C1 segment of cervical spinal cord (tissue), 14 donors: ENCODE data around the gene ASTN2.

Experiments
- DNase-seq, 14 donors: peaks; one replicate each; lab custom pipeline; 2025; lab: John Stamatoyannopoulos, UW

Gene ASTN2

GRCh38 chr9:117178596-117179375 is 236.1 kb downstream of the ASTN2 start:
- DNase-seq: peak in 8 of 14 donors; percentile 5 to 66 (median 36)

- peak in 1 of 14 donors; percentile 36 for DNase-seq
Measured at GRCh38 chr9:117170567-117170966, 244.3 kb downstream of the ASTN2 start.

- peak in 1 of 14 donors; percentile 23 for DNase-seq
Measured at GRCh38 chr9:117169089-117169621, 245.7 kb downstream of the ASTN2 start.

GRCh38 chr9:117164512-117164911 is 250.3 kb downstream of the ASTN2 start:
- no peak for DNase-seq

- DNase-seq: peak in 1 of 14 donors; percentile 6
Measured at GRCh38 chr9:117160254-117160653, 254.6 kb downstream of the ASTN2 start.

- DNase-seq: no peak
Measured at GRCh38 chr9:117156771-117157535, 257.9 kb downstream of the ASTN2 start.

GRCh38 chr9:117156144-117156688 is 258.6 kb downstream of the ASTN2 start:
- DNase-seq: no peak

- DNase-seq: no peak
Measured at GRCh38 chr9:117153021-117153420, 261.8 kb downstream of the ASTN2 start.

GRCh38 chr9:117151716-117152115 is 263.1 kb downstream of the ASTN2 start:
- DNase-seq: no peak

GRCh38 chr9:117149996-117150395 is 264.9 kb downstream of the ASTN2 start:
- peak in 1 of 14 donors; percentile 71 for DNase-seq

GRCh38 chr9:117145811-117146490 is 268.9 kb downstream of the ASTN2 start:
- DNase-seq: peak in 1 of 14 donors; percentile 87

- peak in 1 of 14 donors; percentile 14 for DNase-seq
Measured at GRCh38 chr9:117145081-117145480, 269.8 kb downstream of the ASTN2 start.

- DNase-seq: peak in 1 of 14 donors; percentile 61
Measured at GRCh38 chr9:117138231-117138630, 276.6 kb downstream of the ASTN2 start.

GRCh38 chr9:117136461-117136860 is 278.4 kb downstream of the ASTN2 start:
- DNase-seq: peak in 1 of 14 donors; percentile 45

- DNase-seq: no peak
Measured at GRCh38 chr9:117135501-117136098, 279.3 kb downstream of the ASTN2 start.

- DNase-seq: no peak
Measured at GRCh38 chr9:117134826-117135500, 279.9 kb downstream of the ASTN2 start.

GRCh38 chr9:117126871-117127270 is 288.0 kb downstream of the ASTN2 start:
- DNase-seq: no peak

GRCh38 chr9:117125531-117125930 is 289.3 kb downstream of the ASTN2 start:
- DNase-seq: no peak

- DNase-seq: no peak
Measured at GRCh38 chr9:117123729-117124128, 291.1 kb downstream of the ASTN2 start.

GRCh38 chr9:117122953-117123352 is 291.9 kb downstream of the ASTN2 start:
- peak in 1 of 14 donors; percentile 24 for DNase-seq
